Transverse colon (tissue), 4 donors: ENCODE data around the gene CES4A. TPM values are rescaled to one million over a fixed set of nuclear protein-coding genes. Genes with fewer than 3 reads are reported as not detected.

Experiments used
- DNase-seq: peaks from one replicate; pipeline ENCODE4 v3.0.0-alpha.2; 2019
- H3K27ac ChIP-seq, 4 donors: fragments of 200-600 bp; sonication (generic); 2 replicates each; pipeline ENCODE4 v1.5.1; 2016 to 2018; ENCODE audit warnings: inconsistent platforms in 4 of 4
- H3K27me3 ChIP-seq: fragments of 200-600 bp; sonication (generic); 2 replicates; pipeline ENCODE4 v1.5.1; 2017; ENCODE audit warnings: inconsistent platforms
- H3K36me3 ChIP-seq, 4 donors: fragments of 200-600 bp; sonication (generic); 2 replicates each; pipeline ENCODE4 v1.5.1; 2017 to 2019; ENCODE audit warnings: inconsistent platforms in 4 of 4
- H3K4me1 ChIP-seq, 4 donors: fragments of 200-600 bp; sonication (generic); 2 replicates each; pipeline ENCODE4 v1.5.1; 2017 to 2020; ENCODE audit warnings: inconsistent platforms in 4 of 4
- H3K4me3 ChIP-seq, 4 donors: fragments of 200-600 bp; sonication (generic); 1 replicate in 1 of 4; 2 replicates in 3 of 4; pipeline versions ENCODE4 v1.5.1 to v1.6.1; 2017 to 2019; ENCODE audit warnings: inconsistent platforms in 4 of 4
- H3K9me3 ChIP-seq, 2 donors: fragments of 200-600 bp; sonication (generic); 2 replicates each; pipeline ENCODE4 v1.5.1; 2017 to 2019; ENCODE audit warnings: inconsistent platforms in 2 of 2
- EP300 ChIP-seq: sonication (generic); formaldehyde crosslinking; IDR thresholded peaks from one replicate; pipeline ENCODE4 v1.6.1; 2017; ENCODE audit warnings: antibody characterized with exemption, low read depth
- POLR2A ChIP-seq: fragments of 450-650 bp; IDR thresholded peaks from one replicate; pipeline ENCODE4 v1.6.1; 2016; ENCODE audit warnings: antibody characterized with exemption, mild to moderate bottlenecking, moderate library complexity
- POLR2AphosphoS5 ChIP-seq, 3 donors: sonication (generic); formaldehyde crosslinking; IDR thresholded peaks; one replicate each; pipeline ENCODE4 v1.6.1; 2016; ENCODE audit warnings: antibody characterized with exemption in 3 of 3
- WGBS, 2 donors: methylation state at CpG; one replicate each; pipeline ENCODE4 v1.1.5; 2018; ENCODE audit warnings: low coverage in 1 of 2; 5-methylcytosine and 5-hydroxymethylcytosine counted together
- in situ Hi-C, 4 donors: fragments of 200-750 bp; cut with MboI; loops; one replicate each; pipeline versions ENCODE4 v1.15.0 to v1.15.1; 2017; ENCODE audit warnings: low sequenced_read_pairs in 3 of 4, low pct_ligation_motif_present in 1 of 4, low pct_unique_long_range_greater_than_20kb in 1 of 4
- intact Hi-C: fragments of 100-400 bp; cut with DNase I; formaldehyde crosslinking; loops from one replicate; pipeline ENCODE4 v1.15.1; 2023; ENCODE audit warnings: low total_unique reads
- total RNA-seq, 4 donors: library from RNA; depleted of rRNA; stranded (reverse); fragments of >200 nt; gene quantifications; one replicate each; pipeline ENCODE4 v1.1.0, GENCODE V29; 2016
- TF ChIP-seq, protein P1 (sequence below), 5 experiments: fragments of 200-600 bp in 3 of 5; fragments of 450-650 bp in 2 of 5; sonication (generic) in 3 of 5; IDR thresholded peaks; 1 replicate in 2 of 5; 2 replicates in 3 of 5; pipeline ENCODE4 v1.5.1; 2016 to 2017; ENCODE audit warnings: antibody characterized with exemption in 5 of 5, inconsistent platforms in 3 of 5, mild to moderate bottlenecking in 2 of 5, moderate library complexity in 1 of 5

The CES4A gene
- total RNA-seq, 4 donors from 2014 or later, result 9.7 to 24.7 (median 15.7) TPM

- Histone ChIP-seq H3K27me3 (peaks cover 29% of the 10 kb centered on the region), H3K4me1 (peaks cover 4 to 17% (median 13%) of the 10 kb centered on the region in 4 donors), H3K9me3 (no peaks in the 10 kb centered on the region), H3K36me3 (no peaks in the 10 kb centered on the region), H3K27ac (peak overlapping the region in 1 of 4 donors; percentile 5), H3K4me3 (peak overlapping the region in 1 of 4 donors; percentile 52)
- TF ChIP-seq, protein P1, sequence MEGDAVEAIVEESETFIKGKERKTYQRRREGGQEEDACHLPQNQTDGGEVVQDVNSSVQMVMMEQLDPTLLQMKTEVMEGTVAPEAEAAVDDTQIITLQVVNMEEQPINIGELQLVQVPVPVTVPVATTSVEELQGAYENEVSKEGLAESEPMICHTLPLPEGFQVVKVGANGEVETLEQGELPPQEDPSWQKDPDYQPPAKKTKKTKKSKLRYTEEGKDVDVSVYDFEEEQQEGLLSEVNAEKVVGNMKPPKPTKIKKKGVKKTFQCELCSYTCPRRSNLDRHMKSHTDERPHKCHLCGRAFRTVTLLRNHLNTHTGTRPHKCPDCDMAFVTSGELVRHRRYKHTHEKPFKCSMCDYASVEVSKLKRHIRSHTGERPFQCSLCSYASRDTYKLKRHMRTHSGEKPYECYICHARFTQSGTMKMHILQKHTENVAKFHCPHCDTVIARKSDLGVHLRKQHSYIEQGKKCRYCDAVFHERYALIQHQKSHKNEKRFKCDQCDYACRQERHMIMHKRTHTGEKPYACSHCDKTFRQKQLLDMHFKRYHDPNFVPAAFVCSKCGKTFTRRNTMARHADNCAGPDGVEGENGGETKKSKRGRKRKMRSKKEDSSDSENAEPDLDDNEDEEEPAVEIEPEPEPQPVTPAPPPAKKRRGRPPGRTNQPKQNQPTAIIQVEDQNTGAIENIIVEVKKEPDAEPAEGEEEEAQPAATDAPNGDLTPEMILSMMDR (IDR thresholded peaks at IDR 0.05), result no peak
- no peak for TF ChIP-seq EP300
- no peak for TF ChIP-seq POLR2A
- TF ChIP-seq POLR2AphosphoS5 (IDR thresholded peaks at IDR 0.05), result no peak
- intact Hi-C loops (no loop called here), in situ Hi-C loops (loop anchor here in 1 of 4 donors (10.0 kb wide), 1 partner anchor 140 kb away; the partner anchor contains the start of genes B3GNT9, FBXL8 and TRADD)
- WGBS, 2 donors, result 56 to 71% methylated on average over 3 to 6 of the region's 6 CpGs
- no peak for DNase-seq
Measured at GRCh38 chr16:67014634-67015312, 26.4 kb downstream of the CES4A start.

GRCh38 chr16:67015313-67015731, 26.9 kb downstream of the CES4A start:
- peaks cover 4 to 17% (median 13%) of the 10 kb centered on the region in 4 donors for H3K4me1 ChIP-seq
- in situ Hi-C loops (loop anchor here in 1 of 4 donors (10.0 kb wide), 1 partner anchor 139 kb away; the partner anchor contains the start of genes B3GNT9, FBXL8 and TRADD), intact Hi-C loops (no loop called here)
- H3K4me3 ChIP-seq, result no peak overlapping the region
- peaks cover 29% of the 10 kb centered on the region for H3K27me3 ChIP-seq
- WGBS, 2 donors, result 75% methylated on average over 9 of the region's 9 CpGs; no CpG with 5 or more reads in 1 of the 2 donors
- no peaks in the 10 kb centered on the region for H3K9me3 ChIP-seq
- DNase-seq, result peak; percentile 18
- TF ChIP-seq EP300 (no peak), POLR2AphosphoS5 (IDR thresholded peaks at IDR 0.05) (no peak), POLR2A (no peak)
- TF ChIP-seq, protein P1 (IDR thresholded peaks at IDR 0.05), result no peak
- no peaks in the 10 kb centered on the region for H3K36me3 ChIP-seq
- H3K27ac ChIP-seq, result no peak overlapping the region

DNA sequence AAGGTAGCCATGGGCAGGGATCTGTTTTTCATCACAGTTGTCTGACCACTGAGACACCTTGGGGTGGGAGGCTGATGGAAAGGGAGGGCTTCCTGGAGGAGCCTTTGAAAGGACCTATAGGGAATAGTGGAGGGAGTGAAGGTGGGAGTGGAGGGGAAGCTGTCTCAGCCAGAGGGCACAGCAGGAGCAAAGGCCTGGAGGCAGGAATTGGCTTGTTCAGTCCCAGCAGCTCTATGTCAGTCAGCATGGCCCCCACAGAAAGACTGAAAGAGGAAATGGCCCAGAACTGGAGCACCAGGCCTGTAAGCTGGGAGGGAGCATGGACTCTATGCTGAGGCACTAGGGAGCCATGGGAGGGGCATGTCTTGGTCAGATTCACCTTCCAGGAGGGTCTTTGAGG, 27.8 kb downstream of the CES4A start:
- peaks cover 4 to 17% (median 13%) of the 10 kb centered on the region in 4 donors for H3K4me1 ChIP-seq

More for the DNA sequence above, 27.8 kb downstream of the CES4A start:
- Histone ChIP-seq H3K27me3 (peaks cover 29% of the 10 kb centered on the region), H3K36me3 (no peaks in the 10 kb centered on the region), H3K27ac (no peak overlapping the region), H3K9me3 (no peaks in the 10 kb centered on the region), H3K4me3 (no peak overlapping the region)
- TF ChIP-seq, protein P1 (IDR thresholded peaks at IDR 0.05), result no peak
- TF ChIP-seq EP300, result no peak
- TF ChIP-seq POLR2AphosphoS5 (IDR thresholded peaks at IDR 0.05), result no peak
- TF ChIP-seq POLR2A, result no peak
- DNase-seq, result no peak
- in situ Hi-C loops, result loop anchor here in 1 of 4 donors (10.0 kb wide), 1 partner anchor 139 kb away; the partner anchor contains the start of genes B3GNT9, FBXL8 and TRADD
- intact Hi-C loops, result no loop called here
